Stimulated activated CD8-positive, alpha-beta memory T cell treated with anti-CD3 and anti-CD28 coated beads, Interleukin-15, amount 100 ng/mL, for 1 hour (primary cell): Measurements from ENCODE around the gene ABHD12B.
A peak's percentile ranks its signal among the peaks of the same experiment; 100 is the strongest.

Experiments
- DNase-seq: peaks from one replicate; pipeline ENCODE4 v3.0.0-alpha.2; 2020; ENCODE audit warnings: low read depth

The ABHD12B gene

GRCh38 chr14:50839048-50839447 lies 32.8 kb upstream of the ABHD12B start:
- DNase-seq: no peak

GRCh38 chr14:50839691-50840090 lies 32.2 kb upstream of the ABHD12B start:
- DNase-seq: no peak

GRCh38 chr14:50844391-50844790 lies 27.5 kb upstream of the ABHD12B start:
- DNase-seq: no peak

GRCh38 chr14:50845166-50845565 lies 26.7 kb upstream of the ABHD12B start:
- DNase-seq: no peak

- DNase-seq: no peak
Measured at GRCh38 chr14:50846226-50846880, 25.5 kb upstream of the ABHD12B start.

GRCh38 chr14:50853891-50854290 lies 18.0 kb upstream of the ABHD12B start:
- DNase-seq: no peak

GRCh38 chr14:50854521-50854920 lies 17.3 kb upstream of the ABHD12B start:
- DNase-seq: no peak

GRCh38 chr14:50855558-50855957 lies 16.3 kb upstream of the ABHD12B start:
- no peak for DNase-seq

- no peak for DNase-seq
Measured at GRCh38 chr14:50856660-50857059, 15.2 kb upstream of the ABHD12B start.

- DNase-seq: no peak
Measured at GRCh38 chr14:50859296-50859624, 12.6 kb upstream of the ABHD12B start.

- DNase-seq: peak; percentile 88
Measured at GRCh38 chr14:50860478-50861086, 11.3 kb upstream of the ABHD12B start.

- DNase-seq: no peak
Measured at GRCh38 chr14:50862036-50862570, 9.8 kb upstream of the ABHD12B start.

GRCh38 chr14:50864237-50864636 lies 7.6 kb upstream of the ABHD12B start:
- DNase-seq: no peak

- DNase-seq: no peak
Measured at GRCh38 chr14:50864946-50865345, 6.9 kb upstream of the ABHD12B start.

GRCh38 chr14:50865391-50866076 lies 6.3 kb upstream of the ABHD12B start:
- DNase-seq: no peak

GRCh38 chr14:50871228-50871627 lies 625 bp upstream of the ABHD12B start:
- no peak for DNase-seq

GRCh38 chr14:50874757-50875156 lies 2.9 kb downstream of the ABHD12B start:
- no peak for DNase-seq

- no peak for DNase-seq
Measured at GRCh38 chr14:50875359-50876070, 3.7 kb downstream of the ABHD12B start.

GRCh38 chr14:50882932-50883826 lies 11.3 kb downstream of the ABHD12B start:
- DNase-seq: no peak

GRCh38 chr14:50883827-50884197 lies 12.0 kb downstream of the ABHD12B start:
- DNase-seq: no peak

- no peak for DNase-seq
Measured at GRCh38 chr14:50887476-50887875, 15.6 kb downstream of the ABHD12B start.

- no peak for DNase-seq
Measured at GRCh38 chr14:50892255-50892654, 20.4 kb downstream of the ABHD12B start.
